GM18517 (cell line): ENCODE data around the gene DAZAP1.
"Not testable (repeated sequence)": the region's sequence is repeated elsewhere in the genome, so short reads cannot be mapped to it uniquely, and the experiment has no call there.

Experiments used
- ATAC-seq: cut with Tn5 transposase; IDR thresholded peaks from one replicate; pipeline ENCODE4 v1.9.1; 2021; ENCODE audit warnings: mild to moderate bottlenecking, moderate library complexity; ENCODE audit not compliant: unreplicated experiment

The DAZAP1 gene

DNA sequence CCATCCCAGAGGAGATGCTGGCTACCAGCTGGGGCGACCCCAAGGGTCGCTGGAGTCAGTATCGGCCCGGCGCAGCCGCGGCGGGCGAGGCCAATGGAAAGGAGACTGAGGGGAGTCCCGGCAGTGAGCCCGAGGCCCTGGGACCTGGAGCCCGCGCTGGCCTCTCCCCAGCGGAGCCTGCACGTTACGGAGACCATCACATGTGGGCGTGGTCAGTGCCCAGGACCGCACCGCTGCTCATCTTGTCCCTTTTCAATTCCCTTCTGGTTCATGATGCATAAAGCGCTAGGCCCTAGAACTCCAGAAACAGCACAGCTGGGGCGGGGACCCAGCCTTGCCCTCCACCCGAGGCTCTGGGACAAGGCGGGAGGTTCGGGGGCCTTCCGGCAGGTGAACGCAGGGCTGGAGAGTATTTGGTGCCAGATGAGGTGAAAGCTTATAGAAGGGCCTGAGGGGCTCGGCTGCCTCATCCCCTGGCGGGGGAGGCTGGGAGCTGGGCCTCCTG is 63.7 kb downstream of the DAZAP1 start:
- no peak for ATAC-seq

DNA sequence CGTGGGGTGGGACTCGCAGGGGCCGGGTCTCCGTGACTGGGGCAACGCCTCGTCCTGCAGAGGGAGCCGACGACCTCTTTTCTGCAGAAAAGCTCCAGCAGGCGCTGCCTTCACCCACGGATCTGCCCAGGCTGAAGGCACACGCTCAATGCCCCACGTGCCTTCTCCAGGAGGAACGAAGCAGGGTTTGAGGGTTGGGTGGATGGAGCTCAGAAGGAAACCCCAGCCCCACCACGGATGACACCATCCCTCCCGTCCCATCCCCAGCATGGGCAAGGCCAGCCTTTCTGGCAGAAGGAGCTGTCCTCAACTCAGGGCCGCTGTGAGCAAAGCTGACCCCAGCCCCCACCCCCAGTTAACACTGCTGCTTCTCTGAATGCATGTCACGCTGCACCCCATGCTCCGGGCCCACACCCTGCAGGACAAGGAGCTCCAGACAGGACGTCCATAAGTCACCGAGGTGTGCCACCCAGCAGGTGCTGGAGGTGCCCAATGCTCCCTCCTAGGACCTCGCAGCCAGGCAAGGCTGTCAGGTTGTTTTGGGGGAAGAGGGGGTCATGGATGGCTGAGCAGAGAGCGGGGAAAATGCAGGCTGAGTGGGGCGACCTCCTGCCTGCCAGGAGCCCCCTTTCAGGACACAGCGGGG is 64.3 kb downstream of the DAZAP1 start:
- no peak for ATAC-seq

DNA sequence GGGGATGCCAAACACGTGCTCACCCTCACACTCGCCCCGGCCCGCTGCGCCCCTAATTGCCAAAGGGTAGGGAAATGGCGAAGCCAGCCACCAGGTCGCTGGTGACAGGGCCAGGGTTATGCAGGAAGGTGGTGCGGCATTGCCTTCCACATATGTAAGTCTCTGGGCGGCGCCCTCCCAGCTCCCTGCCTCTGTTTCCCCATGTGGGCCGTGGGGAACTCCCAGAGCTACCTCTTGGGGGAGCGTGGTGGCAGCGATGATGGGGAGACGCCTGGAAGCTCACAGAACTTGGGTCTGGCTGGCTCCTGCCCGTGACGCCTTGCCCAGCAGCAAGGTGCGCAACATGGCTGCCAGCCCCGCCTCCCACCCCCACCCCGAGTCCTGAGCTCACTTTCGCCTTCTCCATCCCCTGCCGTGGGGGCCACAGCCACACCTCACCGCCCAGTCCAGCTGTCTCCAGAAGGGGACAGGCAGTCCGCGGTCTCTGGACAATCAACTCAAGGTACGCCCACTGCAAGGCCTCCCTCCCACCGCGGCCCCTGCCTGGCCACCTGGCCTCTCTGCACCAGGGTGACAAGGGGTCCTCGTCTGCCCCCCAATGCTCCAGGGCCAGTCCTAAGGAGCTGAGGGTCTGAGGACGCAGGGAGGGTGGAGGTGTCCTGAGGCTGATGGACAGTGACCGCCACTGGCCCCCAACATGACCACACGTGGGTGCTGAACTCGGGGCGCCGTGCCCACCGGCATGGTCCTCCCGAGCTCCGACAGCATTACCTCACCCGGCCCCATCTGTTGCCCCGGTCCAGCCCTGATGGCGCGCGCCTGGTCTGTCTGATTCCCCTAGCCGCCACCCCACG is 65.1 kb downstream of the DAZAP1 start:
- ATAC-seq, result no peak

DNA sequence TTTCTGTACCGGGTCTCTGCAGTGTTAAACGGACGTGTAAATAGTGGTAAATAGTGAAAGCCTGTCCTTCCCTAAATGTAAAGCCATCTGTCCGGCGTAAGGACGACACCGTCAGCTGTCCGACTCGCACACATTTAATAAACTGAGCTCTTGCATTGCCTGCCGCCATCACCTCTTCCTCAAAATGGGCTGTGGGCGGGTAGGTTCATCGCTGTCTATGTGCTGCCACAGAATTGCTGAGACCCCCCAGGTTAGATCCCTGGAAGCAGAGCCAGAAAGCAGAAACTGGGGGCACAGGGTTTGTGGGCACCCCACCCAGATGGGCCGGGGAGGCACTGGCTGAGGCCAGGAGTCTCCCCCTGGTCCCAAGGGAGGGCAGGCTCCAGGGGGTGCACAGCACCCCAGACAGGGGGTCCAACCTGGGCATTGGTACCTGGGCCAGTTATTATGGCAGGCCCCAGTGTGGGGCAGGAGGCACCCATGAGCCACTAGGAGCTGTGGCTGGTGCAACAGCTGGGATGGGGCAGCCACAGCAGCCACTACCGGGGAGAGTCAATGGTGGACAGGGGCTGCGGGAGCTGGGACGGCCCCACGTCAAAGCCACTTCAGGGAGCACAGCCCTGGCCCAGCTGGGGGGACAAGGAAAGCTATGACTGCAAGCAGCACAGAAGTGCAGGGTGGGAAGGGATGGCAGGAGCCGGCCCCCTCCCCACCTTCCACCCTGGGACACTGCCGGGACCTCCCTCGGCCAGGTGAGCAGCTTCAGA is 65.9 kb downstream of the DAZAP1 start:
- ATAC-seq, result no peak

DNA sequence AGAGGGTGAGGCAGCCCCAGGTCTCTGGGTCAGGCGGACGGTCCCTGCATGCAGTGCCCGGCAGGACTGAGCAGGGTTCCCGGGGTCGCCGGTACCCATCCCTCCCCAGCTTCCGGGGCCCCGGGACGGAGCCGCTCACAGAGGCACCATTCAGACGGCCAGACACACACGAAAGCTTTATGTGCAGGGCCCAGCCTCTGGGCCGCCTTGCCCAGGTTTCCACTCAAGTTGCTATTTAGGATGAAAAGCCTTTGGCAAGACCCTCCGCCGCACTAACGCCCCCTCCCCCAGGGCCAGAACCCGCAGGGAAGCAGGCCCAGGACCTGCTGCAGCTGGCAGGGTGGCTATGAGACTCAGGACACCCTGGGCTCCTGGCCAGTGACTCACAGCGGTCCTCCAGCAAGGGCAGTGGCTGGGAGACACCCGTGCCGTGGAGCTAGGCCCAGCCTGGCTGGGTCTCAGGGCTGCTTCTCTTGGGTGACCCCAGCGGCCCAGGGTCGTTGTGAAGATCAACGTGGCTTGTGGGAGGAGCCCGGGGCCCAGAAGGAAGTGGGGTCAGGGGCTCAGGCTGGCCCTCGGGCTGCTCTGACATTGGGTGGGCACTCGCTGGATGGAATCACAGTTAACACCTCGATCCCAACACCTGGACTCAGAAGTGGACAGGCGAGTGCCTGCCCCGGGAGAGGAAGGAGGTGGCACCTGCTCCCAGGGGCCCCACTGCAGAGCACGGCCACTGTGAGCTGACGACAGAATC is 66.8 kb downstream of the DAZAP1 start:
- ATAC-seq, result no peak

DNA sequence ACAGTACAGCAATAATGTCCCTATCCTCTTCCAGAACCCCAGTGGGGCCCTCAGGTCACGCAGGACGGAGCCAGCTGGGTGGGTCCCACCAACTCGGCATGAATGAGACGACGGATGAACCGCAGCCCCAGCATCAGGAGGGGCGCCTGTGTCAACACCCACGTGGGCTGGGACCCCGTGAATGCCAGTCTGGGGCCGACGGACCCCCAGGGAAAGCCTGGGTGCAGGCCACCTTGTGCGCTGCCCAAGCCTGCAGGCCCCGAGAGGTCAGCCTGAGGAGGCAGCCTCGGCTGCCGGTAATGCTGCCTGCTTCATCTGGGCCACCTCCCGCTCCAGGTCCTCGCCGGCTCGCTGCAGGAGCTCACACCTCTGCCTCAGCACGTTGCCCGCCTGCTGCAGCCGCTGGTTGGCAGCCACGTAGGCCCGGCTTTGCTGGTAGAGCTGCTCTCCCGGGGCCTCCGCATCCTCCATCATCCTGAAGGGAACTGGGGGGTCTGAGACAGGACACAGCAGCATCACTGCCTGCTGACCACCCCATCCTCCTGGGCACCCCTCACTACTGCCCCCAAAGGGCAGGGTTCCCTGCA is 67.5 kb downstream of the DAZAP1 start:
- no peak for ATAC-seq

DNA sequence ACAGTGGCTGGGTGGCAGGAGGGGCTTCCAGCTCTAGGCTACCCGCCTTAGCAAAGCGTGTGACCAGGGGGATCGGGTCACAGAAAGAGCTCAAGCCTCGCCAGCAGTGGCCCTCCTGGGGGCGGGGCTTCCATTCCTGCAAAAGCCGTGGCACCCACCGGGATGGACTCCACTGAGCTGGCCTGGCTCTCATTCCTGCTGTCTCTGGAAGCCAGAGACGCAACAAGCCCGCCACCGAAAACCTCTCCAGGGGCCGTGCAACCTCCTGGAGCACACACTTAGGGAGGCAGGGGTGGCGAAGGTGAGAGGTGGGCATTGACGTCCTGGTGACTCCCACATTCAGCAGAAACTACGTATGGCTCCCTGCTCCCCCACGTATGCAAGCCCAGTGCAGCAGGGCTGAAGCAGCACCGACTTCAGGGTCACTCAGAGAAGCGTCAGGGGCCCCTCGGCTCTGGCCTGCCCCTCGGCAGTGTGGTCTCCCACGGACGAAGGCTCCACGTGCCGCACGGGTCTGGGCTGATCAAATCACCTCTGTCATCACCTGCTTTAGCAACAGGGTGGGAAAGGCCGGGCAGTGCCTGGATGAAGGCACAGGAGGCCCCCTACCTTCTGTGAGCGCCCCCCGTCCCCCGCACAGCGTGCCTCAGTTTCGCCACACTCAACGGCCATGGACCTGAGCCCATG is 68.5 kb downstream of the DAZAP1 start:
- ATAC-seq, result no peak

DNA sequence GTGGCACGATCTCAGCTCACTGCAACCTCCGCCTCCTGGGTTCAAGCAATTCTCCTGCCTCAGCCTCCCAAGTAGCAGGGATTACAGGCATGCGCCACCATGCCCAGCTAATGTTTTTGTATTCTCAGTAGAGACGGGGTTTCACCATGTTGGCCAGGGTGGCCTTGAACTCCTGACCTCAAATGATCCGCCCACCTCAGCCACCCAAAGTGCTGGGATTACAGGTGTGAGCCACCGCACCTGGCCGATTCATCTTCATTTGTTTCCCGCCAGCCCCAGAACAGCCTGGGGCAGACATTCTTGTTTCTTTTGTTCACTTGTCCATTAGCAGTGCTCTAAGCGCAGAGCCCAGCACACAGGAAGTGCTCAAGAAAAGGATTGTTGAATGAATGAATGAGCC is 69.7 kb downstream of the DAZAP1 start:
- ATAC-seq, result not testable (repeated sequence)

DNA sequence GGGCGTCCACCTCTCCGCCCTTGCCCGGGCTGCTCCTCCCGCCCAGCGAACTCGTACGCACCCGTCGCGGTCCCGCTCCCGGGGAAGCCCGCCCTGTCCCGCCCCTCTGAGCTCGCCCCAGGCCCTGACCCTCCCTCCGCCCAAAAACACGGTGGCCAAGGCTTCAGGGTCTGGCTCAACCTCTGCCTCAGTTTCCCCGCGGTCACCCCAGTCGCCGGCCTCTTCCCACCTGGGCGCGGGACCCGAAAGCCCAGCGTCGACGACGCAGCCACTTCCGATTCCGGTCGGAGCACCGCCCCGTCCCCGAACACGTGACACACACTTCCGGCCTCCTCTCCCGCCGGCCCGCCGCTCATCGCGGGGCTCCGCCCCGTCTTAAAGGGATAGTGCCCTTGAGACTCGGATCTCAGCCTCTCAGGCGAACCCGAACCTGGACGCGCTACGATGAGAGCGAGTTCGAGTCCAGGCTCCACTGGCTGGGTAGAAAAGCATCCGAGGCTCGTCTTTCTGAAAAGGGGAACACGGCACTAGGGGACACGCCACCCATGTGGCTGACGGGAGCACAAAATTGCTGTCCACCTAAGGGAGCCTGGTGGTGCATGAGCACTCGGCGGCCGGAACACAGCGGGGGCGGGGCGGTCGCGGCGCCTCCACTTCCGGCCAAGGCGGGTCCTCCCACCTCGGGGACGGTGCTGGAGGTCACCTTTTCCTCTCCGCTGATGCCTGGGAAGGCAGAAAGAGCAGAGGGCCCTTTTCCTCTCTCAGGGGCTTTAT is 71.7 kb downstream of the DAZAP1 start, which contains the start of gene C19orf25:
Gene C19orf25, minus strand, starts transcription at position 282 of the 774 bp plus-strand sequence. CDS start 312 bp downstream, outside the sequence.
- ATAC-seq, result peak; percentile 88

DNA sequence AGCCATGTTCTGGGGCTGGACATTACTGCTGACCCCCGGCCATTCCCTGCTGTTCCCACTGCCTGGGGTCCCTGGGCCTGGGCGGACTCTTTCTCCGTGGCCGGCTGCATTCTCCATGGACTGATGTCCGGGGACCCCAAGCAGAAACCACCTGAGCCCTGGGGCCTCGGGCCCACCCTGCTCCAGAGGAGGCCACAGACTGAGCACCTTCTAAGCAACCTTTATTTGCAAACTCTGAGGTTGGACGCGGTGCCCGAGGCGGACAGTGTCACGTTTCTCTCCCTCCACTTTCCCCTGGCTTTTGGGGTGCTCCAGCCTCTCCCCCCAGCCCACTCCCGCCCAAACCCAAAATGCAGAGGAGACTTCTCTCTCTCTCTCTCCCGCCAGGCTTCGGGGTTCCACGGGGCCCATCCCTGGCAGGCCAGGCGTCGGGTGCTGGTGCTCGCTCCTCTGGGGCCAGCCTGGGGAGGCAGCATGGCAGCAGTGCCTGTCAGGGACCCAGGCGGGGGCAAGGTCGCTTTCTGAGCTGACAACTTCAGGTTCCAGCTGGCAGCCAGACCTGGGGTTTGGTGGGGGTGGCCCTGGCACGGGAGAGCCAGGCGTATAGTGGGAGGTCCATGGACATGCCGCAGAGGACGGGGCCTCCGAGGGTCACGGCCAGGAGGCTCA is 74.0 kb downstream of the DAZAP1 start:
- no peak for ATAC-seq

DNA sequence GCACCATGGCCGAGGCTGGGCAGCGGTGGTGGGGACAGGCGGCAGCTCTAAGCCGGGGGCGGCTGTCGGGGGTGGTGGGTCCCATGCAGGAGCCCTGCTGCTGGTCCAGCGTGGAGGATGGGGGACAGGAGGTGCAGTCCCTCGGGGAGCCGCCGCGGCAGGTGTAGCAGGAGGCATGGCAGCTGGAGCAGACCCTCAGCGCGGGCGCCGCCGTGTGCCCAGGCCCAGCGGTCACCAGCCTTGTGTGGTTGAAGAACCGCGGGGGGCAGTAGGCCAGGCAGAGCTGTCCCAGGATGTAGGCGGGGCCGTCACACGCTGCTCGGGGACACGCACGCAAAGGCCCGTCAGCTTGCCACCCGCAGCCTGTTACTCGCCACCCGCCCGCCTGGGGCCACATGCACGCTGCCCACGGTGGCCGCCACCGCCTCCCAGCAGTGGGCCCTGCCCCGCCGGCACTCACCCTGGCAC is 74.5 kb downstream of the DAZAP1 start:
- no peak for ATAC-seq

DNA sequence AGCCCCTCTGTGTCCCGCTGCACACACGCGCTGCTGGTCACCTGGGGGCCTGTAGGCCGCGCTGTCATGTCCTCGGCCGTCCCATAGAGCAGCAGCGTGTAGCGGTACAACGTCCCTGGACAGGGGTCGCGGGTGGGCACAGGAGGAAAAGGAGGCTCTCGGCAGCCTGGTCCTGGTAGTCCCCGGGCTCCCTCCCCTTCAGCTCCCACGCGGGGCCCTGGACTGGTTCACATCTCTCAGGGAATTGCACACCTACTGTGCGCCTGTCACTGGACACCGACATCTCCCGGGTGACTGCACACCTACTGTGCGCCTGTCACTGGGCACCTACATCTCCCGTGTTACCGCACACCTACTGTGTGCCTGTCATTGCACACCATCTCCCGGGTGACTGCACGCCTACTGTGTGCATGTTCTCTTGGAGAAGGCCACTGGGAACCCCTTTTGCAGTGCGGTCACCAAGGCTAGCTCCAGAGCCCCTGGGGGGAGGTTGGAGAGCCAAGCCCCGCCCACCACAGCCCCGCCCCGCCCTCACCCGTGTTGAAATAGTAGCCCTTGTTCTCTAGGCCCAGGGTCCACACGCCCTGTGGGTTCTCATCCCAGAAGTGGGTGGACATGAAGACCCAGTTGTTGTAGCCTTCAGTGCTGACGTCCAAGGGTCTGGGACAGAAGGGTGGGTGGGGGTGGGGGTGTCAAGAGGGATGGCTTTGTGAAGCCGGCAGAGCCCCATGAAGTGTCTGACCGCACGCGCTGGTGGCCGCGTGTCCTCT is 75.2 kb downstream of the DAZAP1 start:
- ATAC-seq, result no peak

DNA sequence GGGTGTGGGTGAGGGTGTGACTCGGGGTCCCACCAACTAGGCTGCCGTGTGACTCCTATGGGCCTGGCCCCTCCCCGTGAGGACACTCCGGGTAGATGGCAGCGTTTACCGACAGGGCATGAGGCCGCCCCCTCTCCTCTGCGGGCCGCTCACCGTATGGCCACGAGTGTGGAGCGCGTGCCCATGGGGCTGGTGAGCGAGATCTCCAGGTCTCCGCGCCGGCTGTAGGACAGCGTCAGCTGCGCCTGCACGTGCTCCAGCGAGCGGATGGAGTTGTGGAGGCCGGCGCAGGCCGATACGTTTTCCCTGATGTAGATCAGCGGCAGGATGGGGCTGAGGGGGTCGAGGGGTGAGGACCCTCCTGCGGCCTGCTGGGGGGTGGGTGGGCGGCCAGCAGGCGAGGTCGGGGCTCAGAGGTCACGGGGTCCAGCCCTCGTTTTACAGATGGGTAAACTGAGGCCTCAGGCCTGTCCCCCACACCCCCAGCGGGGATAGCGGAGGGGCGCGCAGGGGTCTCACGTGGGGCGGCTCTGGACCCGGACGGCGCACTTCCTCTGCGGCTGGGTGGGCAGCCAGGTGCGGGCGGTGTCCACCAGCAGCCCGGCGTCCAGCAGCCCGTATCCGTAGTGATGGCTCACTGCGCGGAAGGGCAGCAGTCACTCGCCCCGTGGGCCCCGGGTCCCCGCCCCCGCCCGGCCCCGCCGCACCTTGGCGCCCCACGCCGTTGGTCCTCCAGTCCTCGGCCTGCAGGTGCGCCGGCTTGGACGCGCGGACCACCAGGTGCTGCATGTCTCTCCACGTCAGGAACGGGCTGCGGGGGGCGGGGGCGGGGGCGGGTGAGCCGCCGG is 76.0 kb downstream of the DAZAP1 start:
- ATAC-seq, result no peak

DNA sequence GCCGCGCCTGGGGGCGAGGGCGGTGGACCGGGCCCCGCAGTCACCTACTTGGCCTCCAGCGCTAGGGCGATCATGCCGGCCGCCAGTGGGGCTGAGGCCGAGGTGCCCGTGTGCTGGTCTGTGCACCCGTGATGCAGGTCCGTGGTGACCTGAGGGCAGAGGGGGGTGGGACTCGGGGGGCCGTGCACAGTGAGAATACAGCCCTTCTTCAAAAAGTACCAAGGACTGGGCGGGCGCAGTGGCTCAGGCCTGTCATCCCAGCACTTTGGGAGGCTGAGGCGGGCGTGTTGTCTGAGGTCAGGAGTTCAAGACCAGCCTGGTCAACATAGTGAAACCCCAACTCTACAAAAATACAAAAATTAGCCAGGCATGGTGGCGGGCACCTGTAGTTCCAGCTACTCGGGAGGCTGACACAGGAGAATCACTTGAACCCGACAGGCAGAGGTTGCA is 76.6 kb downstream of the DAZAP1 start:
- ATAC-seq, result no peak
